Mammary epithelial cell (primary cell): Measurements from ENCODE around the gene ATMIN.

Source experiments
- CTCF ChIP-seq, 2 donors: IDR thresholded peaks in 1 of 2; conservative IDR thresholded peaks in 1 of 2; 2 replicates each; pipeline ENCODE4 v1.5.1; 2011 to 2012; ENCODE audit warnings: inconsistent platforms in 2 of 2, low read length in 2 of 2, mild to moderate bottlenecking in 2 of 2, control low read depth in 1 of 2, low read depth in 1 of 2; ENCODE audit not compliant: insufficient read depth in 1 of 2; ENCODE audit errors: extremely low read depth in 1 of 2
- EZH2 ChIP-seq: IDR thresholded peaks from 2 replicates; pipeline ENCODE4 v1.6.1; 2012; ENCODE audit warnings: low read length, inconsistent platforms, borderline replicate concordance

- TF ChIP-seq EZH2 (no peak), CTCF (conservative IDR thresholded peaks at IDR 0.05 in 1 of 2, IDR thresholded peaks at IDR 0.05 in 1 of 2; ENCODE audit: extremely low read depth in 1 of 2, insufficient read depth in 1 of 2, low read depth in 1 of 2, low read length in 2 of 2) (no peak)
Observed at GRCh38 chr16:81069063-81069462, 33.4 kb downstream of the ATMIN start.
